ENCODE data around the gene MAGI1.

DNA sequence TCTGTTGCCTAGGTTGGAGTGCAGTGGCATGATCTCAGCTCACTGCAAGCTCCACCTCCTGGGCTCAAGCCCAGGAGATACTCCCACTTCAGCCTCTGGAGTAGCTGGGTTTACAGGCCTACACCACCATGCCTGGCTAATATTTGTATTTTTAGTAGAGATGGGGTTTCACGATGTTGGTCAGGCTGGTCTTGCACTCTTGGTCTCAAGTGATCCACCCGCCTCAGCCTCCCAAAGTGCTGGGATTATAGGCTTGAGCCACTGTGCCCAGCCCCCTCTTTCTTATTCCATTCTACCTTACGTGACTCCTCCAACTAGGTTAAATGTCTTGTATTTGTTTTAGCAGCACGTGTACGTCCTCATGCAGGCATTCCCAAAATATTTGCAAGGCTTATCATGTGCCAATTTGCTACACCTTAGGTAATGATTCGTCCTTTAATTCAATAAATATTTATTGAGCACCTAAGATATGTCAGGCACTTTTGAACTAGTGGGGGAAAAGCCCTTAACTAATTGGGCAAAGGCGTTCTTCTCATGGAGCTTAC lies 14.9 kb upstream of the MAGI1 start:
- TF ChIP-seq, protein P1, sequence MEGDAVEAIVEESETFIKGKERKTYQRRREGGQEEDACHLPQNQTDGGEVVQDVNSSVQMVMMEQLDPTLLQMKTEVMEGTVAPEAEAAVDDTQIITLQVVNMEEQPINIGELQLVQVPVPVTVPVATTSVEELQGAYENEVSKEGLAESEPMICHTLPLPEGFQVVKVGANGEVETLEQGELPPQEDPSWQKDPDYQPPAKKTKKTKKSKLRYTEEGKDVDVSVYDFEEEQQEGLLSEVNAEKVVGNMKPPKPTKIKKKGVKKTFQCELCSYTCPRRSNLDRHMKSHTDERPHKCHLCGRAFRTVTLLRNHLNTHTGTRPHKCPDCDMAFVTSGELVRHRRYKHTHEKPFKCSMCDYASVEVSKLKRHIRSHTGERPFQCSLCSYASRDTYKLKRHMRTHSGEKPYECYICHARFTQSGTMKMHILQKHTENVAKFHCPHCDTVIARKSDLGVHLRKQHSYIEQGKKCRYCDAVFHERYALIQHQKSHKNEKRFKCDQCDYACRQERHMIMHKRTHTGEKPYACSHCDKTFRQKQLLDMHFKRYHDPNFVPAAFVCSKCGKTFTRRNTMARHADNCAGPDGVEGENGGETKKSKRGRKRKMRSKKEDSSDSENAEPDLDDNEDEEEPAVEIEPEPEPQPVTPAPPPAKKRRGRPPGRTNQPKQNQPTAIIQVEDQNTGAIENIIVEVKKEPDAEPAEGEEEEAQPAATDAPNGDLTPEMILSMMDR (IDR thresholded peaks at IDR 0.05), result no peak
- TF ChIP-seq POLR2A (IDR thresholded peaks at IDR 0.05), result no peak
